Spleen (tissue), 11 donors: Measurements from ENCODE around the gene CHRNG. TPM values are rescaled to one million over a fixed set of nuclear protein-coding genes. Genes with fewer than 3 reads are reported as not detected.
"Not testable (repeated sequence)": the region's sequence is repeated elsewhere in the genome, so short reads cannot be mapped to it uniquely, and the experiment has no call there.

Experiments
- DNase-seq: peaks from one replicate; pipeline ENCODE4 v3.0.0-alpha.2; 2020
- H3K27ac ChIP-seq, 8 donors: fragments of 200-600 bp; sonication (generic) in 7 of 8; 1 replicate in 4 of 8; 2 replicates in 4 of 8; pipeline versions ENCODE4 v1.5.0 to v1.8.0; 2016 to 2021; ENCODE audit warnings: inconsistent platforms in 4 of 8, mild to moderate bottlenecking in 4 of 8, moderate library complexity in 1 of 8
- H3K27me3 ChIP-seq, 7 donors: fragments of 200-600 bp; sonication (generic) in 6 of 7; replicated peaks in 1 of 7; 1 replicate in 4 of 7; 2 replicates in 3 of 7; pipeline versions ENCODE4 v1.5.0 to v1.8.0; 2016 to 2021; ENCODE audit warnings: inconsistent platforms in 3 of 7, mild to moderate bottlenecking in 1 of 7
- H3K36me3 ChIP-seq, 6 donors: fragments of 200-600 bp; sonication (generic) in 5 of 6; 1 replicate in 4 of 6; 2 replicates in 2 of 6; pipeline versions ENCODE4 v1.5.0 to v1.8.0; 2016 to 2021; ENCODE audit warnings: inconsistent platforms in 2 of 6
- H3K4me1 ChIP-seq, 6 donors: fragments of 200-600 bp; sonication (generic) in 5 of 6; 1 replicate in 3 of 6; 2 replicates in 3 of 6; pipeline versions ENCODE4 v1.5.0 to v1.8.0; 2016 to 2021; ENCODE audit warnings: inconsistent platforms in 3 of 6
- H3K4me3 ChIP-seq, 8 donors: fragments of 200-600 bp; sonication (generic) in 7 of 8; 1 replicate in 4 of 8; 2 replicates in 4 of 8; pipeline versions ENCODE4 v1.5.0 to v1.8.0; 2016 to 2021; ENCODE audit warnings: inconsistent platforms in 4 of 8, mild to moderate bottlenecking in 4 of 8, moderate library complexity in 2 of 8
- H3K9me3 ChIP-seq, 8 donors: fragments of 200-600 bp; sonication (generic) in 7 of 8; 1 replicate in 4 of 8; 2 replicates in 4 of 8; pipeline versions ENCODE4 v1.5.0 to v1.8.0; 2016 to 2021; ENCODE audit warnings: inconsistent platforms in 4 of 8
- CTCF ChIP-seq, 11 experiments: fragments of 200-600 bp in 7 of 11; fragments of 450-650 bp in 4 of 11; sonication (generic) in 4 of 11; IDR thresholded peaks in 8 of 11; conservative IDR thresholded peaks in 3 of 11; 1 replicate in 7 of 11; 2 replicates in 4 of 11; pipeline versions ENCODE4 v1.4.0 to v1.8.0; 2016 to 2021; ENCODE audit warnings: antibody characterized with exemption in 11 of 11, inconsistent platforms in 4 of 11, mild to moderate bottlenecking in 1 of 11
- POLR2A ChIP-seq, 3 donors: fragments of 450-650 bp; IDR thresholded peaks; one replicate each; pipeline ENCODE4 v1.5.1; 2017; ENCODE audit warnings: antibody characterized with exemption in 3 of 3, mild to moderate bottlenecking in 1 of 3
- POLR2AphosphoS5 ChIP-seq, 3 donors: sonication (generic); formaldehyde crosslinking; IDR thresholded peaks; one replicate each; pipeline ENCODE4 v1.5.1; 2017; ENCODE audit warnings: antibody characterized with exemption in 3 of 3
- WGBS, 5 donors: extraction: QIAGEN DNeasy Blood & Tissue Kit in 3 of 5; methylation state at CpG; one replicate each; pipeline versions ENCODE4 v1.1.5 to v1.1.7; 2013 to 2018; 5-methylcytosine and 5-hydroxymethylcytosine counted together
- intact Hi-C: fragments of 100-400 bp; cut with DNase I; formaldehyde crosslinking; loops from one replicate; pipeline ENCODE4 v1.15.0; 2023; ENCODE audit warnings: low total_unique reads
- polyA plus RNA-seq, 3 donors: library from polyadenylated mRNA; stranded (reverse); fragments of 200-250 nt; gene quantifications; one replicate each; pipeline ENCODE4 v1.2.1, GENCODE V29; 2013
- total RNA-seq, 7 donors: library from RNA; depleted of rRNA in 3 of 7; stranded (reverse); fragments of >200 nt in 3 of 7; fragmentation: NEBNext Ultra II Directional in 4 of 7; extraction: Animal tissue kit (Norgen Biotek cat#: 25700) in 4 of 7; gene quantifications; one replicate each; pipeline versions ENCODE4 v1.1.0 to v1.2.1, GENCODE V29; 2016 to 2021
- donor health status: healthy with polysubstance abuse.
- donor health status: DM: no; HTN: no; CAD: no; lungs with moderate emphysema.
- donor health status: DM: no; HTN: no; CAD: no.
- donor health status: Bipolar disorder and iron deficiency.
- donor health status: healthy.
- donor health status: DM: no; HTN: no; CAD: no.
- donor health status: DM: yes; HTN: yes; CAD: no.

Gene CHRNG
- total and polyA plus RNA-seq, 10 donors = 0.06 TPM; not detected in 9

- Histone ChIP-seq H3K9me3 (peaks cover 0 to 10% (median 6%) of the 10 kb centered on the region in 8 donors), H3K27ac (no peak overlapping the region), H3K4me3 (no peak overlapping the region), H3K36me3 (no peaks in the 10 kb centered on the region), H3K4me1 (no peaks in the 10 kb centered on the region), H3K27me3 (peaks cover 0 to 94% (median 12%) of the 10 kb centered on the region in 7 donors)
- intact Hi-C loops = no loop called here
- peak; percentile 30 for DNase-seq
- TF ChIP-seq POLR2AphosphoS5 (IDR thresholded peaks at IDR 0.05) (no peak), CTCF (IDR thresholded peaks at IDR 0.05 in 8 of 11, conservative IDR thresholded peaks at IDR 0.05 in 3 of 11) (no peak), POLR2A (IDR thresholded peaks at IDR 0.05) (no peak)
- 72 to 83% (median 74%) methylated on average over 9 of the region's 9 CpGs for WGBS, 5 donors
These were observed 7.1 kb upstream of the CHRNG start for GRCh38 chr2:232532419-232532818.

- H3K4me1 ChIP-seq, H3K27ac ChIP-seq, H3K36me3 ChIP-seq, intact Hi-C loops, H3K4me3 ChIP-seq: not testable (repeated sequence)
- 81 to 95% (median 88%) methylated on average over 7 of the region's 7 CpGs for WGBS, 5 donors
- Histone ChIP-seq H3K27me3 (peaks cover 0 to 94% (median 12%) of the 10 kb centered on the region in 7 donors), H3K9me3 (peaks cover 0 to 10% (median 6%) of the 10 kb centered on the region in 8 donors)
- peak; percentile 52 for DNase-seq
These were observed 6.7 kb upstream of the CHRNG start for GRCh38 chr2:232532821-232533220.

- H3K36me3 ChIP-seq = no peaks in the 10 kb centered on the region
- no peak for TF ChIP-seq CTCF (IDR thresholded peaks at IDR 0.05 in 8 of 11, conservative IDR thresholded peaks at IDR 0.05 in 3 of 11)
- TF ChIP-seq POLR2AphosphoS5 (IDR thresholded peaks at IDR 0.05) = no peak
- no peak for TF ChIP-seq POLR2A (IDR thresholded peaks at IDR 0.05)
- peaks cover 0 to 88% (median 12%) of the 10 kb centered on the region in 7 donors for H3K27me3 ChIP-seq
- intact Hi-C loops = no loop called here
- peaks cover 0 to 6% (median 0%) of the 10 kb centered on the region in 6 donors for H3K4me1 ChIP-seq
- WGBS, 5 donors = 61 to 88% (median 72%) methylated on average over 1 to 13 of the region's 13 CpGs
- H3K27ac ChIP-seq = no peak overlapping the region
- DNase-seq = peak; percentile 69
- no peak overlapping the region for H3K4me3 ChIP-seq
- H3K9me3 ChIP-seq = peaks cover 0 to 10% (median 6%) of the 10 kb centered on the region in 8 donors
These were observed 5.4 kb upstream of the CHRNG start for GRCh38 chr2:232533944-232534710.

GRCh38 chr2:232534940-232535651 is 4.4 kb upstream of the CHRNG start:
- no peak overlapping the region for H3K4me3 ChIP-seq
- H3K4me1 ChIP-seq = peaks cover 0 to 12% (median 0%) of the 10 kb centered on the region in 6 donors
- H3K27me3 ChIP-seq = peaks cover 0 to 88% (median 12%) of the 10 kb centered on the region in 7 donors
- H3K9me3 ChIP-seq = peaks cover 0 to 10% (median 6%) of the 10 kb centered on the region in 8 donors
- WGBS, 5 donors = 77 to 86% (median 79%) methylated on average over 7 to 14 of the region's 14 CpGs
- peak in 1 of 3 donors; percentile 19 for TF ChIP-seq POLR2AphosphoS5 (IDR thresholded peaks at IDR 0.05)
- no peak for TF ChIP-seq POLR2A (IDR thresholded peaks at IDR 0.05)
- peak; percentile 56 for DNase-seq
- no peaks in the 10 kb centered on the region for H3K36me3 ChIP-seq
- no peak overlapping the region for H3K27ac ChIP-seq
- intact Hi-C loops = no loop called here
